ENCODE results near the gene CA5B. TPM values are rescaled to one million over a fixed set of nuclear protein-coding genes. Genes with fewer than 3 reads are reported as not detected.
A peak's percentile ranks its signal among the peaks of the same experiment; 100 is the strongest.
"Not testable (repeated sequence)": the region's sequence is repeated elsewhere in the genome, so short reads cannot be mapped to it uniquely, and the experiment has no call there.

CA5B gene
- total RNA-seq, 1 experiment from 2014 or later = 6.4 TPM

- no peaks in the 10 kb centered on the region for H3K4me1 Mint-ChIP-seq (ENCODE audit: low read depth, unreplicated experiment)
- intact Hi-C loops (cut with micrococcal nuclease; ENCODE audit: unreplicated experiment) = no loop called here
- H3K4me3 Mint-ChIP-seq (ENCODE audit: low read depth, unreplicated experiment) = no peak overlapping the region
- no peak for DNase-seq
- H3K9me3 Mint-ChIP-seq (ENCODE audit: low read depth, unreplicated experiment) = no peaks in the 10 kb centered on the region
- CTCF ChIA-PET = no interaction called here
- H3K36me3 Mint-ChIP-seq (ENCODE audit: insufficient read depth, unreplicated experiment) = peaks cover 12% of the 10 kb centered on the region
- BruUV-seq (replicated peaks) = TSS peak; percentile 81
- peak overlapping the region; percentile 23 for H3K27ac Mint-ChIP-seq (ENCODE audit: unreplicated experiment)
- H3K27me3 Mint-ChIP-seq (ENCODE audit: unreplicated experiment) = no peaks in the 10 kb centered on the region
- no peak for TF ChIP-seq CTCF (IDR thresholded peaks at IDR 0.05; ENCODE audit: unreplicated experiment)
Measured at GRCh38 chrX:15822922-15823321, 84.9 kb downstream of the CA5B start.

GRCh38 chrX:15825936-15826335, 87.9 kb downstream of the CA5B start:
- BruUV-seq (replicated peaks) = no TSS peak
- no peak for DNase-seq
- H3K36me3 Mint-ChIP-seq (ENCODE audit: insufficient read depth, unreplicated experiment) = peaks cover 17% of the 10 kb centered on the region
- no peak overlapping the region for H3K4me3 Mint-ChIP-seq (ENCODE audit: low read depth, unreplicated experiment)
- no peak overlapping the region for H3K27ac Mint-ChIP-seq (ENCODE audit: unreplicated experiment)
- H3K27me3 Mint-ChIP-seq (ENCODE audit: unreplicated experiment) = no peaks in the 10 kb centered on the region
- no peak for TF ChIP-seq CTCF (IDR thresholded peaks at IDR 0.05; ENCODE audit: unreplicated experiment)
- intact Hi-C loops (cut with micrococcal nuclease; ENCODE audit: unreplicated experiment) = no loop called here
- H3K4me1 Mint-ChIP-seq (ENCODE audit: low read depth, unreplicated experiment) = no peaks in the 10 kb centered on the region
- H3K9me3 Mint-ChIP-seq (ENCODE audit: low read depth, unreplicated experiment) = no peaks in the 10 kb centered on the region
- CTCF ChIA-PET = no interaction called here

- CTCF ChIA-PET = no interaction called here
Measured at GRCh38 chrX:15829217-15829616, 91.1 kb downstream of the CA5B start.

GRCh38 chrX:15831347-15831746, 93.3 kb downstream of the CA5B start:
- H3K4me3 Mint-ChIP-seq (ENCODE audit: low read depth, unreplicated experiment); H3K27me3 Mint-ChIP-seq (ENCODE audit: unreplicated experiment); intact Hi-C loops (cut with micrococcal nuclease; ENCODE audit: unreplicated experiment); H3K27ac Mint-ChIP-seq (ENCODE audit: unreplicated experiment); CTCF ChIA-PET; H3K9me3 Mint-ChIP-seq (ENCODE audit: low read depth, unreplicated experiment); DNase-seq; BruUV-seq (replicated peaks): not testable (repeated sequence)
- peaks cover 13% of the 10 kb centered on the region for H3K4me1 Mint-ChIP-seq (ENCODE audit: low read depth, unreplicated experiment)
- peaks cover 14% of the 10 kb centered on the region for H3K36me3 Mint-ChIP-seq (ENCODE audit: insufficient read depth, unreplicated experiment)

More at GRCh38 chrX:15829217-15829616, 91.1 kb downstream of the CA5B start:
- intact Hi-C loops (cut with micrococcal nuclease; ENCODE audit: unreplicated experiment) = no loop called here
- no TSS peak for BruUV-seq (replicated peaks)
- Mint-ChIP-seq H3K4me3 (ENCODE audit: low read depth, unreplicated experiment) (no peak overlapping the region), H3K27ac (ENCODE audit: unreplicated experiment) (no peak overlapping the region), H3K36me3 (ENCODE audit: insufficient read depth, unreplicated experiment) (peaks cover 10% of the 10 kb centered on the region), H3K9me3 (ENCODE audit: low read depth, unreplicated experiment) (no peaks in the 10 kb centered on the region), H3K27me3 (ENCODE audit: unreplicated experiment) (no peaks in the 10 kb centered on the region), H3K4me1 (ENCODE audit: low read depth, unreplicated experiment) (no peaks in the 10 kb centered on the region)
- no peak for TF ChIP-seq CTCF (IDR thresholded peaks at IDR 0.05; ENCODE audit: unreplicated experiment)
- no peak for DNase-seq

GRCh38 chrX:15834053-15834452, 96.0 kb downstream of the CA5B start:
- DNase-seq = no peak
- Mint-ChIP-seq H3K27me3 (ENCODE audit: unreplicated experiment) (no peaks in the 10 kb centered on the region), H3K36me3 (ENCODE audit: insufficient read depth, unreplicated experiment) (peaks cover 14% of the 10 kb centered on the region), H3K9me3 (ENCODE audit: low read depth, unreplicated experiment) (no peaks in the 10 kb centered on the region), H3K4me3 (ENCODE audit: low read depth, unreplicated experiment) (no peak overlapping the region), H3K4me1 (ENCODE audit: low read depth, unreplicated experiment) (peaks cover 13% of the 10 kb centered on the region), H3K27ac (ENCODE audit: unreplicated experiment) (no peak overlapping the region)
- no TSS peak for BruUV-seq (replicated peaks)
- CTCF ChIA-PET = no interaction called here
- no peak for TF ChIP-seq CTCF (IDR thresholded peaks at IDR 0.05; ENCODE audit: unreplicated experiment)
- intact Hi-C loops (cut with micrococcal nuclease; ENCODE audit: unreplicated experiment) = no loop called here

Data from Calu3 (cell line).